GM18909 (cell line): ENCODE measurements around the gene PDE3A.

Experiments
- ATAC-seq: cut with Tn5 transposase; IDR thresholded peaks from one replicate; pipeline ENCODE4 v1.9.1; 2021; ENCODE audit warnings: mild to moderate bottlenecking; ENCODE audit not compliant: unreplicated experiment, poor library complexity

PDE3A gene

GRCh38 chr12:20420557-20420956 lies 52.2 kb downstream of the PDE3A start:
- no peak for ATAC-seq

- no peak for ATAC-seq
Observed at GRCh38 chr12:20421421-20421820, 53.1 kb downstream of the PDE3A start.

- ATAC-seq = no peak
Observed at GRCh38 chr12:20423557-20423956, 55.2 kb downstream of the PDE3A start.

GRCh38 chr12:20424841-20425240 lies 56.5 kb downstream of the PDE3A start:
- no peak for ATAC-seq

- ATAC-seq = no peak
Observed at GRCh38 chr12:20426191-20426590, 57.9 kb downstream of the PDE3A start.

GRCh38 chr12:20426957-20427356 lies 58.6 kb downstream of the PDE3A start:
- ATAC-seq = no peak

- no peak for ATAC-seq
Observed at GRCh38 chr12:20429852-20430251, 61.5 kb downstream of the PDE3A start.

GRCh38 chr12:20432290-20432689 lies 64.0 kb downstream of the PDE3A start:
- ATAC-seq = no peak

GRCh38 chr12:20434996-20435395 lies 66.7 kb downstream of the PDE3A start:
- ATAC-seq = no peak

- ATAC-seq = no peak
Observed at GRCh38 chr12:20436316-20436715, 68.0 kb downstream of the PDE3A start.

GRCh38 chr12:20438299-20438779 lies 70.0 kb downstream of the PDE3A start:
- no peak for ATAC-seq

GRCh38 chr12:20439626-20440025 lies 71.3 kb downstream of the PDE3A start:
- no peak for ATAC-seq

- ATAC-seq = no peak
Observed at GRCh38 chr12:20440408-20440807, 72.1 kb downstream of the PDE3A start.

GRCh38 chr12:20442322-20442721 lies 74.0 kb downstream of the PDE3A start:
- no peak for ATAC-seq

- no peak for ATAC-seq
Observed at GRCh38 chr12:20443255-20443654, 74.9 kb downstream of the PDE3A start.

GRCh38 chr12:20443792-20444191 lies 75.5 kb downstream of the PDE3A start:
- no peak for ATAC-seq

GRCh38 chr12:20444595-20445170 lies 76.3 kb downstream of the PDE3A start:
- no peak for ATAC-seq

GRCh38 chr12:20445687-20446086 lies 77.3 kb downstream of the PDE3A start:
- no peak for ATAC-seq

GRCh38 chr12:20446836-20447235 lies 78.5 kb downstream of the PDE3A start:
- no peak for ATAC-seq

GRCh38 chr12:20448781-20449180 lies 80.4 kb downstream of the PDE3A start:
- ATAC-seq = no peak

- no peak for ATAC-seq
Observed at GRCh38 chr12:20450591-20451180, 82.3 kb downstream of the PDE3A start.

GRCh38 chr12:20451761-20452160 lies 83.4 kb downstream of the PDE3A start:
- no peak for ATAC-seq
